Esophagus squamous epithelium (tissue), 4 donors: Measurements from ENCODE around the gene DMBX1.

Source experiments
- POLR2A ChIP-seq, 4 donors: fragments of 450-650 bp; IDR thresholded peaks; one replicate each; pipeline ENCODE4 v1.6.1; 2017; ENCODE audit warnings: antibody characterized with exemption in 4 of 4, mild to moderate bottlenecking in 4 of 4, moderate library complexity in 3 of 4
- TF ChIP-seq, protein P1 (sequence below), 6 experiments: fragments of 450-650 bp in 4 of 6; fragments of 200-600 bp in 2 of 6; sonication (generic) in 2 of 6; IDR thresholded peaks; one replicate each; pipeline ENCODE4 v1.5.1; 2016 to 2019; ENCODE audit warnings: antibody characterized with exemption in 6 of 6, mild to moderate bottlenecking in 4 of 6, moderate library complexity in 4 of 6

GRCh38 chr1:46524843-46525242, 35.2 kb downstream of the DMBX1 start:
- TF ChIP-seq, protein P1, sequence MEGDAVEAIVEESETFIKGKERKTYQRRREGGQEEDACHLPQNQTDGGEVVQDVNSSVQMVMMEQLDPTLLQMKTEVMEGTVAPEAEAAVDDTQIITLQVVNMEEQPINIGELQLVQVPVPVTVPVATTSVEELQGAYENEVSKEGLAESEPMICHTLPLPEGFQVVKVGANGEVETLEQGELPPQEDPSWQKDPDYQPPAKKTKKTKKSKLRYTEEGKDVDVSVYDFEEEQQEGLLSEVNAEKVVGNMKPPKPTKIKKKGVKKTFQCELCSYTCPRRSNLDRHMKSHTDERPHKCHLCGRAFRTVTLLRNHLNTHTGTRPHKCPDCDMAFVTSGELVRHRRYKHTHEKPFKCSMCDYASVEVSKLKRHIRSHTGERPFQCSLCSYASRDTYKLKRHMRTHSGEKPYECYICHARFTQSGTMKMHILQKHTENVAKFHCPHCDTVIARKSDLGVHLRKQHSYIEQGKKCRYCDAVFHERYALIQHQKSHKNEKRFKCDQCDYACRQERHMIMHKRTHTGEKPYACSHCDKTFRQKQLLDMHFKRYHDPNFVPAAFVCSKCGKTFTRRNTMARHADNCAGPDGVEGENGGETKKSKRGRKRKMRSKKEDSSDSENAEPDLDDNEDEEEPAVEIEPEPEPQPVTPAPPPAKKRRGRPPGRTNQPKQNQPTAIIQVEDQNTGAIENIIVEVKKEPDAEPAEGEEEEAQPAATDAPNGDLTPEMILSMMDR (IDR thresholded peaks at IDR 0.05): no peak
- TF ChIP-seq POLR2A (IDR thresholded peaks at IDR 0.05): no peak
